Kidney epithelial cell (primary cell): ENCODE data around the gene MATN1. TPM values are rescaled to one million over a fixed set of nuclear protein-coding genes. Genes with fewer than 3 reads are reported as not detected.

ENCODE experiments used
- DNase-seq: peaks from one replicate; pipeline ENCODE4 v3.0.0-alpha.2; 2010; ENCODE audit warnings: low read depth
- H3K27me3 ChIP-seq: 2 replicates; pipeline ENCODE4 v1.6.0; 2011; ENCODE audit warnings: low read length; ENCODE audit not compliant: control insufficient read depth, insufficient read depth
- H3K36me3 ChIP-seq: 2 replicates; pipeline ENCODE4 v1.5.1; 2011; ENCODE audit warnings: low read length; ENCODE audit not compliant: control insufficient read depth, insufficient read depth
- H3K4me3 ChIP-seq: 2 replicates; pipeline ENCODE4 v1.5.1; 2011; ENCODE audit warnings: low read depth, mild to moderate bottlenecking, control low read depth, low read length
- total RNA-seq: library from RNA; depleted of rRNA; stranded (reverse); fragments of >200 nt; gene quantifications from 2 replicates; pipeline ENCODE4 v1.2.3, GENCODE V29; 2015
- TF ChIP-seq, protein P1 (sequence below): IDR thresholded peaks from 2 replicates; pipeline ENCODE4 v1.5.1; 2011; ENCODE audit warnings: mild to moderate bottlenecking, moderate library complexity, low read length, control low read depth, inconsistent platforms; ENCODE audit not compliant: insufficient read depth, poor library complexity, severe bottlenecking

MATN1 gene
- total RNA-seq, 1 donor from 2014 or later = 0.04 TPM

DNA sequence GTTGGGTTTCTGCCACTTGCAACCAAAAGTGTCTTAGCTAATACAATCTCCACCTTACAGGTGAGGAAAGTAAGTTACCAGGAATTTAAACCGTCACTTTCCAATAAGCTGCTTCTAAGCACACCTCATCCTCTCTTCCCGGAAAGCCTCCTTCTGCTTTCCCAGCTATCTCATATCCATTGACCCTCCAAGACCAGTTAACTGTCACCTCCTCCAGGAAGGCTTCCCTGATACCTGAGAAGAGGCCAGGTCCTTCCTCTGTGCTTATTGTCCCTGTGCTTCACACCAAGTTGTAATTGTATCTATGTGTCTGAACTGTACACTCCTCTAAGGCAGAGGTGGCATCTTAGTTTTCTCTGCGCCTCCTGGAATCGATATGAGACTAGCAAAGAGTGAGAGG is 11.2 kb upstream of the MATN1 start:
- H3K36me3 ChIP-seq = no peaks in the 10 kb centered on the region
- TF ChIP-seq, protein P1, sequence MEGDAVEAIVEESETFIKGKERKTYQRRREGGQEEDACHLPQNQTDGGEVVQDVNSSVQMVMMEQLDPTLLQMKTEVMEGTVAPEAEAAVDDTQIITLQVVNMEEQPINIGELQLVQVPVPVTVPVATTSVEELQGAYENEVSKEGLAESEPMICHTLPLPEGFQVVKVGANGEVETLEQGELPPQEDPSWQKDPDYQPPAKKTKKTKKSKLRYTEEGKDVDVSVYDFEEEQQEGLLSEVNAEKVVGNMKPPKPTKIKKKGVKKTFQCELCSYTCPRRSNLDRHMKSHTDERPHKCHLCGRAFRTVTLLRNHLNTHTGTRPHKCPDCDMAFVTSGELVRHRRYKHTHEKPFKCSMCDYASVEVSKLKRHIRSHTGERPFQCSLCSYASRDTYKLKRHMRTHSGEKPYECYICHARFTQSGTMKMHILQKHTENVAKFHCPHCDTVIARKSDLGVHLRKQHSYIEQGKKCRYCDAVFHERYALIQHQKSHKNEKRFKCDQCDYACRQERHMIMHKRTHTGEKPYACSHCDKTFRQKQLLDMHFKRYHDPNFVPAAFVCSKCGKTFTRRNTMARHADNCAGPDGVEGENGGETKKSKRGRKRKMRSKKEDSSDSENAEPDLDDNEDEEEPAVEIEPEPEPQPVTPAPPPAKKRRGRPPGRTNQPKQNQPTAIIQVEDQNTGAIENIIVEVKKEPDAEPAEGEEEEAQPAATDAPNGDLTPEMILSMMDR = no peak
- H3K27me3 ChIP-seq = no peaks in the 10 kb centered on the region
- no peak overlapping the region for H3K4me3 ChIP-seq
- no peak for DNase-seq

DNA sequence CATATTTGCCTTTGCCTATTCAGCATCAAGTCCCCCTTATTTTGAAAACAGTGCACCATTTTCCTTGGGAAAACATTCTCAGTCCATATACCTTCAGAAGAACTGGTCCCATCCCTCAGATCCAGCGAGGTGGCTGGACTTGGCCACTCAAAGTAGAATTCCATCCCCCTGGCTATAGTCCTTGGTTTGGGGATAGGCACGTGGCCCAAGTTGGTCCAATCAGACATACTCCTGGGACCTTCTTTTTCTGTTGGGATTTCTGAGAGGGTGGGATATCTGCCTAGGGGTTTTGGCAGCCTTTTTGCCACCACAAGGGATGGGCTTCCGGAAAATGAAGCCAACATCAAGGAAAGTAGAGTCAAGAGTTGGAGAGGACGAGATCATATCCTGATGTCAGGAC is 10.7 kb upstream of the MATN1 start:
- no peak for DNase-seq
- Histone ChIP-seq H3K27me3 (no peaks in the 10 kb centered on the region), H3K36me3 (no peaks in the 10 kb centered on the region), H3K4me3 (no peak overlapping the region)
- TF ChIP-seq, protein P1 = no peak

DNA sequence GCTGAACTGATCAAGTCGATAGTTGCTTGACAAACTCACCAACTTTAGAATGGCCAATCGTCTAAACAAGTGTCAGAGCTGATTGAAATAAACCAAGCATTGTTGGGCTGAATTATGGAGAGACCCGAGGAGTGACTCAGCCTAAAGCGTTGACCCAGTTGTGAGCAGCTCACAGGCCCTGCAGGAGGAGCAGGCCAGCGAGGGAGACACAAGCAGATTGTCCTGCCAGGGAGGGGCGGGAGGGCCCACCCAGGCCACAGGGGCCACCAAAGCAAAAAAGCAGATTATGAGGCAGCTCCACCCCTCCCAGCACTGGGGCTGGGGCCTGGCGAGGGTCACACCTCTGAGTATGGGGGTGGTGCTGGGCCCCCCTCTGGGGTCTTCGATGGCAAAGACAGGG is 10.1 kb upstream of the MATN1 start:
- TF ChIP-seq, protein P1 = no peak
- no peak for DNase-seq
- no peaks in the 10 kb centered on the region for H3K27me3 ChIP-seq
- H3K4me3 ChIP-seq = no peak overlapping the region
- no peaks in the 10 kb centered on the region for H3K36me3 ChIP-seq

DNA sequence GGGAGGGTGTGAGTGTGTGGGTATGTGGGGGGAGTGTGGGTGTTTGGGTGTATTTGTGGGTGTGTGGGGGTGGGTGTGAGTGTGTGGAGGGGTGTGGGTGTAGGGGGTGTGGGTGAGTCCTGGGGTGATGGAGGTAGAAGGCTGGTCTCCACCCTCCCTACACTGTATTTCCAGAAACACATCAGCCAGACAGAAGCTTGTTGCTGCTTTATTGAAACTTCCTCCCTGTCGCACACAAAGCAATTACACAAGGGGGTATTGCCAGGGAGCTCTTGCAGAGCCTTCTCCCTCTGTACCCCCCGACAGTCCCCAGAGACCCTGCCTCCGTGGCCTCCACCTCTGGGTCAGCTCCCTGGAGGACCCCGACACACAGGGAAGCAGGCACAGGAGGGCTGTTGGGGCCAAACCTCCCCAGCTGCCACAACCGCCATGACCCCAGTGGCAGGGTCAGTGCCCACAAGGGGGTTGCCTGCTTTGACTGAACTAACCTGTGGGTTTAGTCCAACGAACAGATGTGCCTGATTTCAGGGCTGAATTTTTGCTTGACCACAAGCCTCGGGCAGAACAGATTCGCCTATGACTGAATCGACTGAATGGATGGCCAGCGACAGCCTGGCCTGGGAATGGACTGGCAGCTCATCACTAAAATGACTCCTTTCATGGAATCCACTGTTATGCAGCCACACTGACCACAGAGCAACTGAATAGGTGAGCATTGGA is 9.1 kb upstream of the MATN1 start:
- Histone ChIP-seq H3K36me3 (no peaks in the 10 kb centered on the region), H3K4me3 (no peak overlapping the region), H3K27me3 (no peaks in the 10 kb centered on the region)
- TF ChIP-seq, protein P1 = no peak
- peak; percentile 88 for DNase-seq

DNA sequence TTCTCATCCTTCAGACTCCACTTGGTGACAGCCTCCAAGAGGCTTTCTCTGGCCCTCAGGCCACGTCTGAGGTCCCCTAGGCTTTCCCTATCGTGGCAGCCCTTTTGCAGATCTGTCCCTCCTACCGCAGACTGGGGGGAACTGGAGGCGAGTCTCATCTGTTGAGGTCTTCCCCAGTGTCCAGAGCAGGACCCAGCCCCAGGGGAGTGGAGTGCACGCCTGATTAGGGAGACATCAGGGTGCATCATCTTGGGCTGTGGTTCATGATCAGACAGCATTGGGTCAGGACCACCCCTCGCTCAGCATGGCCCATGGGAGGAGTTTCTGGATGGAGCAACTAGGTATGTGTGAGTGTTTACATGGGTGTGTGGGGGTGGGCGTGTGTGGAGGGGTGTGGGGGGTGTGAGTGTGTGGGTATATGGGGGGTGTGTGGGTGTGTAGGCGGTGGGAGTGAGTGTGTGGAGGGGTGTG is 8.5 kb upstream of the MATN1 start:
- no peak for DNase-seq
- Histone ChIP-seq H3K36me3 (no peaks in the 10 kb centered on the region), H3K27me3 (no peaks in the 10 kb centered on the region), H3K4me3 (no peak overlapping the region)
- TF ChIP-seq, protein P1 = no peak
